Measurements from ENCODE around the gene PIK3R1.

PIK3R1 gene

DNA sequence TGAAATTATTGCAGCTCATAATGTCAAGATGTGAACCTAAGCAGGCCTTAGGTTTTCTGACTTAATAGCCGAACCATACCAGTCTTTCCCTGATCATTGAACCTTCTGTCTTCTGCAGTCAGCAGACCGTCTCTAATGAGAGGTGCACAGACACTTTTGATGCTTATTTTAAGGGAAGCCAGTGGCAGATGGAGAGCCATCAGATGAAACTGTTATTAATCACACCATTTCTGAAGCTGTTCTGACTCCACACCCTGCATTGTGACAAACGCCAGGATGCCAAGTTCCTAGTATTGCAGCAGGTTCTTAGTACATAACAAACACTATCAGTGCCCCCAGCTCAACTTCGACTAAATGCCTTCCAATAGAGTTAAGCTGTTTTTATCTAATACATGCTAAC is 43.0 kb downstream of the PIK3R1 start:
- H3K27ac ChIP-seq: no peak overlapping the region
- no peak for TF ChIP-seq CTCF (conservative IDR thresholded peaks at IDR 0.05)
- TF ChIP-seq ZFX (IDR thresholded peaks at IDR 0.05): no peak

GRCh38 chr5:68259700-68260099 is 44.1 kb downstream of the PIK3R1 start:
- no peak overlapping the region for H3K27ac ChIP-seq
- no peak for TF ChIP-seq CTCF (conservative IDR thresholded peaks at IDR 0.05)
- TF ChIP-seq ZFX (IDR thresholded peaks at IDR 0.05): no peak

GRCh38 chr5:68260467-68260866 is 44.9 kb downstream of the PIK3R1 start:
- TF ChIP-seq ZFX (IDR thresholded peaks at IDR 0.05) (no peak), CTCF (conservative IDR thresholded peaks at IDR 0.05) (no peak)
- no peak overlapping the region for H3K27ac ChIP-seq

DNA sequence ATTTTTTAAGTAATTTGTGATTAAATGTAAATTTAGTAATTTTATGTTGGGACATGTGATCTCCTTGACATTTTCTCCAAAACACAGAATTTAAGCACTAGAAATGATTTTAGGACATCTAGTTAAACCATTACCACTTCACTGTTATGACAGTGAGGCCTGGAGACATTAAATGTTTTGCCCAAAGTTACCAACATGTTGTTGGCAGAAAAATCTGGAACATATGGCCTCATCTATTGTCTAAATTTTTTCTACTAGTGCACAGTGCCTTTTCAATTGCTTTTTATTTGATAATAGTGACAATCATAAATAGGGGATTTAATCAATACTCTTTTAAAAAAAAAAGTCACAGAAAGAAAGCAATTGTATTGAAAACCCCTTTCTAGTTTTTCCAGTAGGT is 45.6 kb downstream of the PIK3R1 start:
- TF ChIP-seq CTCF (conservative IDR thresholded peaks at IDR 0.05): no peak
- no peak for TF ChIP-seq ZFX (IDR thresholded peaks at IDR 0.05)
- no peak overlapping the region for H3K27ac ChIP-seq

- H3K27ac ChIP-seq: no peak overlapping the region
- TF ChIP-seq CTCF (conservative IDR thresholded peaks at IDR 0.05) (peak; percentile 20), ZFX (IDR thresholded peaks at IDR 0.05) (no peak)
Observed at GRCh38 chr5:68261569-68262065, 46.1 kb downstream of the PIK3R1 start.

DNA sequence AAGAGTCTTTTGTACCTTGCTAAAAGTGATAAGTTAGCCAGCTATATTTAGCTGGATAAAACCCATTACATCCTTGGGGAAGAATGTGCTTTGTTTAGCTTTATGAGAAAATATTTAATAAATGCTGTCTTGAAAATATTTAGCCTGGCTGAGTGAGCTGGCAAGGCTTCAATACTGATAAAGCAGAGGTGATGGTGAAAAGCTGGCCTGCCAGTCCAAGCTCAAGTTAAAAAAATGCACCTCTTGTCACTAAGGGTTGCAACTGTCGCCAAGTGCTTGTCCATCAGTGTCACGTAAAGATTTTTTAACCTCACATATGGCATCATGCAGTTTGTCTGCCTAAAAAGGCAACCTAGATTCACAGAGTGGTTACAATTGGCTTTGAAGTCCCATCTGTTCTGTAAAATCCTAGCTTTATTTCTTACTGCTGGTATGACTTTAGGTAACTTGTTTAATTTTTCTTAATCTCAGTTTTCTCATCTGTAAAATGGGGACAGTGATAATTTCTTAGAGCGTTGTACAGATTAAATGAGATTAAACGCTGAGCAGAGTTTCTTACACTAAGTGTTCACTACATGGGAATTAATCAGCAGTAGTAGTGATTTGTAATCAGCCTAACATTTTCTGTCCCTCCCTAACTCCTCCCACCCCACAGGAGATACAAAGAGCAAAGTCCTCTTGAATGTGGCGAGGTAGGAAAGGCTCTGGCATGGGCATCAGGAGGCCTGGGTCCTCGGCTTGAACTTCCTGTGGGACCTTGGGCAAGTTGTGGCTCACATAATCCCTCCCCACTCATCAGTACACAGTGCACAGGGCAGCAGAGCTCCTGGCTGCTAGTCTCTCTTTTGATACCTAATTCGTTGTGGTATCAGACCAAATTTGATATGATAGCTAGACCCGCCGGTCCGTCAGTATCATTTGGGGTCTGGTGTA is 48.7 kb downstream of the PIK3R1 start:
- H3K27ac ChIP-seq: no peak overlapping the region
- TF ChIP-seq CTCF (conservative IDR thresholded peaks at IDR 0.05) (no peak), ZFX (IDR thresholded peaks at IDR 0.05) (no peak)

GRCh38 chr5:68265347-68265746 is 49.8 kb downstream of the PIK3R1 start:
- no peak overlapping the region for H3K27ac ChIP-seq
- TF ChIP-seq ZFX (IDR thresholded peaks at IDR 0.05): no peak
- TF ChIP-seq CTCF (conservative IDR thresholded peaks at IDR 0.05): no peak
